H1 (cell line): ENCODE results near the gene CD79A. TPM values are rescaled to one million over a fixed set of nuclear protein-coding genes. Genes with fewer than 3 reads are reported as not detected.

Source experiments
- CTCF ChIA-PET: fragments of 300-600 bp; sonication (Branson Sonifier 250); formaldehyde crosslinking; loops from one replicate; lab custom pipeline; 2021; ENCODE audit not compliant: partially characterized antibody; lab: Charles Lee
- POLR2A ChIA-PET: fragments of 300-600 bp; sonication (Branson Sonifier 250); formaldehyde crosslinking; loops from one replicate; lab custom pipeline; 2021; ENCODE audit warnings: inconsistent platforms; ENCODE audit not compliant: partially characterized antibody; lab: Charles Lee
- DNase-seq, 2 experiments: peaks; one replicate each; pipeline versions ENCODE4 v3.0.0 to v3.0.0-alpha.2; 2010 to 2022; ENCODE audit warnings: low spot score in 2 of 2, low read depth in 1 of 2, mixed read lengths in 1 of 2
- FAIRE-seq: peaks from 2 replicates; lab custom pipeline; 2011; peaks lifted over from hg19 to GRCh38; lab: Jason Lieb, UNC
- H2AFZ ChIP-seq: 2 replicates; pipeline ENCODE4 v1.8.1; 2012; ENCODE audit warnings: low read length, inconsistent platforms
- H2AK5ac ChIP-seq: 2 replicates; pipeline ENCODE4 v1.6.1; 2013; ENCODE audit warnings: low read depth, low read length
- H2BK120ac ChIP-seq: replicated peaks from 2 replicates; pipeline ENCODE3; 2013; ENCODE audit warnings: low read depth, low read length, inconsistent platforms
- H2BK12ac ChIP-seq: 2 replicates; pipeline ENCODE4 v1.6.1; 2013; ENCODE audit warnings: low read depth, low read length
- H2BK15ac ChIP-seq: 2 replicates; pipeline ENCODE4 v1.6.1; 2013; ENCODE audit warnings: low read length
- H2BK20ac ChIP-seq: 2 replicates; pipeline ENCODE4 v1.6.1; 2013; ENCODE audit warnings: low read length
- H2BK5ac ChIP-seq: 2 replicates; pipeline ENCODE4 v1.6.1; 2013; ENCODE audit warnings: low read depth, low read length
- H3K14ac ChIP-seq: 2 replicates; pipeline ENCODE4 v1.6.1; 2013; ENCODE audit warnings: inconsistent platforms; ENCODE audit not compliant: insufficient read length
- H3K18ac ChIP-seq: 2 replicates; pipeline ENCODE4 v1.6.1; 2013; ENCODE audit warnings: low read length; ENCODE audit errors: extremely low read depth
- H3K23ac ChIP-seq: 2 replicates; pipeline ENCODE4 v1.6.1; 2013; ENCODE audit warnings: inconsistent platforms; ENCODE audit not compliant: insufficient read length
- H3K23me2 ChIP-seq: 2 replicates; pipeline ENCODE4 v1.6.1; 2013; ENCODE audit warnings: low read depth, low read length
- H3K27ac ChIP-seq: 2 replicates; pipeline ENCODE4 v1.6.1; 2011; ENCODE audit warnings: low read depth, low read length, inconsistent platforms
- H3K27me3 ChIP-seq, 4 experiments: replicated peaks in 1 of 4; 1 replicate in 1 of 4; 2 replicates in 3 of 4; pipeline versions ENCODE4 v1.6.1 to v1.8.1; 2011 to 2013; ENCODE audit warnings: low read length in 3 of 4, mild to moderate bottlenecking in 3 of 4, inconsistent platforms in 2 of 4, mixed read lengths in 2 of 4, moderate library complexity in 1 of 4; ENCODE audit not compliant: control insufficient read depth in 3 of 4, insufficient read depth in 3 of 4; ENCODE audit errors: extremely low read depth in 1 of 4
- H3K36me3 ChIP-seq, 4 experiments: 2 replicates each; pipeline versions ENCODE4 v1.6.1 to v1.8.1; 2011 to 2013; ENCODE audit warnings: mild to moderate bottlenecking in 4 of 4, low read length in 3 of 4, moderate library complexity in 2 of 4, control low read depth in 1 of 4, inconsistent platforms in 1 of 4; ENCODE audit not compliant: insufficient read depth in 4 of 4, control insufficient read depth in 2 of 4
- H3K4ac ChIP-seq: replicated peaks from 2 replicates; pipeline ENCODE3; 2013; ENCODE audit warnings: low read length, low read depth, mixed read lengths, inconsistent platforms; ENCODE audit not compliant: insufficient read length
- H3K4me1 ChIP-seq, 4 experiments: replicated peaks in 1 of 4; 1 replicate in 1 of 4; 2 replicates in 3 of 4; pipeline versions ENCODE4 v1.6.1 to v1.8.1; 2011 to 2013; ENCODE audit warnings: low read length in 3 of 4, inconsistent platforms in 2 of 4, mixed read lengths in 1 of 4; ENCODE audit not compliant: insufficient read depth in 4 of 4, control insufficient read depth in 3 of 4
- H3K4me2 ChIP-seq, 2 experiments: 2 replicates each; pipeline versions ENCODE4 v1.6.1 to v1.8.1; 2011 to 2013; ENCODE audit warnings: low read depth in 2 of 2, low read length in 2 of 2, control low read depth in 1 of 2, inconsistent platforms in 1 of 2, mild to moderate bottlenecking in 1 of 2; ENCODE audit not compliant: insufficient read depth in 1 of 2
- H3K4me3 ChIP-seq, 4 experiments: fragments of 200-600, 300-600 bp in 1 of 4; sonication (generic), shearing (Covaris generic), sonication (Bioruptor Twin) in 1 of 4; 2 replicates each; pipeline versions ENCODE4 v1.5.1 to v1.8.1; 2011 to 2016; ENCODE audit warnings: low read length in 4 of 4, low read depth in 3 of 4, control low read depth in 2 of 4, inconsistent platforms in 2 of 4, mild to moderate bottlenecking in 2 of 4, mixed read lengths in 1 of 4, moderate library complexity in 1 of 4; ENCODE audit not compliant: insufficient read depth in 2 of 4; ENCODE audit errors: extremely low read depth in 1 of 4
- H3K56ac ChIP-seq: replicated peaks from 2 replicates; pipeline ENCODE3; 2013; ENCODE audit warnings: low read depth, mild to moderate bottlenecking, mixed read lengths, low read length, inconsistent platforms; ENCODE audit not compliant: insufficient read length
- H3K79me1 ChIP-seq: 2 replicates; pipeline ENCODE4 v1.6.1; 2013; ENCODE audit warnings: low read depth, low read length, control low read depth
- H3K79me2 ChIP-seq, 2 experiments: 2 replicates each; pipeline versions ENCODE4 v1.6.1 to v1.8.1; 2012 to 2013; ENCODE audit warnings: low read length in 2 of 2, mild to moderate bottlenecking in 2 of 2, inconsistent platforms in 1 of 2; ENCODE audit not compliant: insufficient read depth in 2 of 2, control insufficient read depth in 1 of 2
- H3K9ac ChIP-seq, 4 experiments: replicated peaks in 1 of 4; 1 replicate in 1 of 4; 2 replicates in 3 of 4; pipeline versions ENCODE4 v1.6.1 to v1.8.1; 2011 to 2013; ENCODE audit warnings: low read depth in 3 of 4, low read length in 3 of 4, control low read depth in 2 of 4, mild to moderate bottlenecking in 2 of 4, moderate library complexity in 2 of 4, inconsistent platforms in 1 of 4; ENCODE audit errors: extremely low read depth in 1 of 4
- H3K9me3 ChIP-seq, 2 experiments: 2 replicates each; pipeline versions ENCODE4 v1.6.1 to v1.8.1; 2012 to 2013; ENCODE audit warnings: mild to moderate bottlenecking in 2 of 2, moderate library complexity in 2 of 2, control low read depth in 1 of 2, inconsistent platforms in 1 of 2, low read depth in 1 of 2, low read length in 1 of 2, mixed read lengths in 1 of 2; ENCODE audit not compliant: insufficient read depth in 2 of 2
- H4K20me1 ChIP-seq, 2 experiments: replicated peaks in 1 of 2; 2 replicates each; pipeline versions ENCODE3 to v1.8.1; 2011 to 2013; ENCODE audit warnings: inconsistent platforms in 2 of 2, low read length in 2 of 2, mild to moderate bottlenecking in 1 of 2; ENCODE audit not compliant: insufficient read depth in 2 of 2, control insufficient read depth in 1 of 2
- H4K5ac ChIP-seq: 2 replicates; pipeline ENCODE4 v1.6.1; 2013; ENCODE audit warnings: low read length, low read depth, mixed read lengths, inconsistent platforms; ENCODE audit not compliant: insufficient read length
- H4K8ac ChIP-seq: 2 replicates; pipeline ENCODE4 v1.8.0; 2013; ENCODE audit warnings: mild to moderate bottlenecking, moderate library complexity, low read length, inconsistent platforms; ENCODE audit not compliant: insufficient read depth; ENCODE audit errors: extremely low read depth
- H4K91ac ChIP-seq: replicated peaks from 2 replicates; pipeline ENCODE3; 2013; ENCODE audit warnings: low read length, mixed read lengths, inconsistent platforms; ENCODE audit not compliant: insufficient read length
- E2F6 ChIP-seq: IDR thresholded peaks from 2 replicates; pipeline ENCODE4 v1.6.1; 2012; ENCODE audit warnings: inconsistent platforms
- MAX ChIP-seq: IDR thresholded peaks from 2 replicates; pipeline ENCODE4 v1.6.1; 2012; ENCODE audit warnings: inconsistent platforms
- SAP30 ChIP-seq: fragments of 300-600 bp; sonication (generic); IDR thresholded peaks from 2 replicates; pipeline ENCODE4 v1.7.1; 2012; ENCODE audit warnings: low read length, moderate library complexity, mild to moderate bottlenecking, inconsistent platforms; ENCODE audit not compliant: insufficient read depth, insufficient replicate concordance
- WGBS, 2 experiments: shearing (Covaris generic) in 1 of 2; methylation state at CpG; one replicate each; pipeline versions ENCODE4 v1.1.6 to v1.1.7; 2013 to 2015; ENCODE audit warnings: low lambda C conversion rate in 2 of 2, mixed read lengths in 2 of 2, inconsistent platforms in 1 of 2, low coverage in 1 of 2, missing lambda C conversion rate in 1 of 2; ENCODE audit not compliant: insufficient replicate concordance in 2 of 2, insufficient coverage in 1 of 2, insufficient read length in 1 of 2; ENCODE audit errors: extremely low coverage in 1 of 2, missing lambda C conversion rate in 1 of 2; 5-methylcytosine and 5-hydroxymethylcytosine counted together
- polyA plus RNA-seq, 7 experiments: library from polyadenylated mRNA; depleted of rRNA in 3 of 7; stranded (reverse) in 5 of 7; unstranded in 2 of 7; fragments of >200 nt in 5 of 7; fragments of 200-250 nt in 2 of 7; gene quantifications; 1 replicate in 5 of 7; 2 replicates in 1 of 7; 4 replicates in 1 of 7; pipeline versions ENCODE4 v1.2.1 to v1.2.3, GENCODE V29; 2011 to 2013; ENCODE audit warnings: missing spikeins in 2 of 7, mixed read lengths in 2 of 7
- total RNA-seq: library from RNA; stranded (reverse); fragmentation: NEBNext Ultra II Directional; extraction: Animal tissue kit (Norgen Biotek cat#: 25700); gene quantifications from 2 replicates; pipeline ENCODE4 v1.2.1, GENCODE V29; 2021

The CD79A gene
- total and polyA plus RNA-seq, 2 of the 8 experiments (the other 6 are each of a cell fraction or from before 2014, with no cell fraction given) = 0.54 to 0.77 TPM

- H3K4me1 ChIP-seq = no peaks in the 10 kb centered on the region; a peak in 1 of 7 replicates
- no peak within 1 kb of the TSS for H2BK15ac ChIP-seq
- peaks cover 4 to 30% of the 10 kb centered on the region in 2 experiments; a peak in 3 of 4 replicates for H3K9me3 ChIP-seq
- no peak within 1 kb of the TSS for H2BK20ac ChIP-seq
- no peaks in the 10 kb centered on the region; a peak in 1 of 7 replicates for H3K27me3 ChIP-seq
- no peak within 1 kb of the TSS for H2BK120ac ChIP-seq
- no peak within 1 kb of the TSS for H2BK5ac ChIP-seq
- no peak within 1 kb of the TSS for H3K4ac ChIP-seq
- TF ChIP-seq SAP30 (no peak), MAX (peak; percentile 68), E2F6 (peak; percentile 93)
- FAIRE-seq (no peak), DNase-seq (no peak)
- H3K36me3 ChIP-seq = no peaks in the 10 kb centered on the region
- no peak within 1 kb of the TSS for H4K91ac ChIP-seq
- H3K9ac ChIP-seq = no peak within 1 kb of the TSS
- 0 out of 2 replicates have a peak within 1 kb of the TSS, but pooled peaks have one; percentile 65 for H2AK5ac ChIP-seq
- ChIA-PET CTCF (no interaction called here), POLR2A (no interaction called here)
- H4K5ac ChIP-seq = no peak within 1 kb of the TSS
- no peak within 1 kb of the TSS for H2BK12ac ChIP-seq
- H4K8ac ChIP-seq = no peak within 1 kb of the TSS; the same call in 1 of the 2 replicates
- H3K4me2 ChIP-seq = no peak within 1 kb of the TSS
- H3K23ac ChIP-seq = no peak within 1 kb of the TSS
- WGBS, 2 experiments = 84% methylated on average over 18 of the region's 30 CpGs; no CpG with 5 or more reads in 1 of the 2 experiments
- no peaks in the 10 kb centered on the region for H3K23me2 ChIP-seq
- no peak within 1 kb of the TSS for H3K18ac ChIP-seq
- H3K14ac ChIP-seq = no peak within 1 kb of the TSS
- no peaks in the 10 kb centered on the region for H3K79me1 ChIP-seq
- H3K4me3 ChIP-seq = no peak within 1 kb of the TSS
- H3K56ac ChIP-seq = no peak within 1 kb of the TSS
- no peaks in the 10 kb centered on the region for H4K20me1 ChIP-seq
- no peaks in the 10 kb centered on the region for H3K79me2 ChIP-seq
- no peak within 1 kb of the TSS for H2AFZ ChIP-seq
- no peak within 1 kb of the TSS for H3K27ac ChIP-seq
Measured at GRCh38 chr19:41844601-41845000, 32.5 kb upstream of the CD79A start, which contains the start of gene LYPD4. Gene LYPD4, minus strand, starts transcription at chr19:41844683. Its CDS starts 5,398 bp downstream, at chr19:41839285.
